Measurements from ENCODE around the gene ATP11A. TPM values are rescaled to one million over a fixed set of nuclear protein-coding genes. Genes with fewer than 3 reads are reported as not detected.

Gene ATP11A
- total RNA-seq, 1 experiment from 2014 or later, result 65.3 TPM

DNA sequence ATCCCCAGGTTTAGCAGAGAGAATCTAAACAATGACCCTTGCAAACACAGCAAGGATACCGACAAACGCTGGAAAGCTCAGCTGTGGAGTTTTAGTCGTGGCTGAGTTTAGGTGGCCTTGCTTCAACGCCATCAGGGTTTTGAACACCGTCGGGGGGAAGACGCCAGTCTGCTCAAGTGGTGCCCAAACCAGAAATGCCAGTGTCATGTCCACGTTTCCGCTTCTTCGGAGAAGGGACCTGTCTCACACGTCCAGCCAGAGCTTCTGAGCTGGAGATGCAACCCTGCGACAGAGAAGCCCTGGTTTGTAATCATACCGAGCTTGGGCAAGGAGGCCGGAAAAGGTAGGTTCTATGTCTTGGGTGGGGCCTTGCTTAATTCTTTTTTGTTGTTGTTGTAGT, 42.6 kb upstream of the ATP11A start:
- Histone ChIP-seq H3K9ac (ENCODE audit: extremely low read depth, insufficient read length, low read length) (no peak overlapping the region), H3T11ph (ENCODE audit: low read length) (no peak overlapping the region), H2BK120ac (ENCODE audit: low read depth, low read length, poor library complexity, severe bottlenecking) (no peak overlapping the region), H4K8ac (replicated peaks; ENCODE audit: insufficient read length, low read depth, low read length) (no peak overlapping the region), H3K79me1 (ENCODE audit: insufficient read depth, low read depth, low read length, poor library complexity, severe bottlenecking) (no peaks in the 10 kb centered on the region), H3K18ac (ENCODE audit: insufficient read length, low read depth, low read length) (no peak overlapping the region), H3K4me1 (ENCODE audit: insufficient read depth, low read length) (no peaks in the 10 kb centered on the region), H4K20me1 (ENCODE audit: control insufficient read depth, insufficient read depth, insufficient read length) (no peaks in the 10 kb centered on the region), H2AFZ (ENCODE audit: low read length) (no peak overlapping the region), H3K56ac (ENCODE audit: insufficient read length, low read depth, low read length) (no peak overlapping the region), H3K4me2 (ENCODE audit: insufficient read depth, insufficient read length, low read length) (no peak overlapping the region), H3K27me3 (ENCODE audit: insufficient read depth, low read length) (no peaks in the 10 kb centered on the region; the same call in 1 of the 2 replicates), H3K14ac (ENCODE audit: insufficient read depth, low read length) (no peak overlapping the region), H2BK12ac (ENCODE audit: insufficient read length, low read depth, low read length) (no peak overlapping the region), H3K23me2 (ENCODE audit: insufficient read length, low read depth, low read length, poor library complexity, severe bottlenecking) (no peaks in the 10 kb centered on the region), H4K5ac (ENCODE audit: insufficient read length, low read depth, low read length) (no peak overlapping the region), H3K23ac (ENCODE audit: insufficient read length, low read depth, low read length) (no peak overlapping the region), H4K91ac (ENCODE audit: insufficient read length, low read depth, low read length) (no peak overlapping the region), H3K4ac (ENCODE audit: low read depth, low read length) (no peak overlapping the region), H2AK5ac (ENCODE audit: insufficient read length, low read length) (no peak overlapping the region), H2BK5ac (ENCODE audit: insufficient read length, low read length) (no peak overlapping the region), H3K27ac (ENCODE audit: insufficient read length, low read depth, low read length) (no peak overlapping the region), H3K9me3 (ENCODE audit: control insufficient read depth, low read depth, low read length) (no peaks in the 10 kb centered on the region), H2BK15ac (ENCODE audit: low read depth, low read length) (no peak overlapping the region), H2BK20ac (ENCODE audit: low read depth, low read length, poor library complexity, severe bottlenecking) (no peak overlapping the region), H3K79me2 (ENCODE audit: insufficient read depth, low read length) (no peaks in the 10 kb centered on the region)
- H3K36me3 Mint-ChIP-seq (ENCODE audit: insufficient read depth in 1 of 3, low read depth in 3 of 3), result no peaks in the 10 kb centered on the region
- no CpG with 5 or more reads among the region's 14 CpGs for WGBS (ENCODE audit: extremely low coverage, insufficient read length, low lambda C conversion rate)
- no peaks in the 10 kb centered on the region for H3K9me3 Mint-ChIP-seq
- H3K27ac Mint-ChIP-seq, result no peak overlapping the region
- peaks cover 11 to 13% of the 10 kb centered on the region in 2 experiments for H3K4me1 Mint-ChIP-seq
- no peak for DNase-seq
- no peak overlapping the region for H3K4me3 Mint-ChIP-seq
- H3K27me3 Mint-ChIP-seq (ENCODE audit: low read depth), result peaks cover 21% of the 10 kb centered on the region
- TF ChIP-seq, protein P1, sequence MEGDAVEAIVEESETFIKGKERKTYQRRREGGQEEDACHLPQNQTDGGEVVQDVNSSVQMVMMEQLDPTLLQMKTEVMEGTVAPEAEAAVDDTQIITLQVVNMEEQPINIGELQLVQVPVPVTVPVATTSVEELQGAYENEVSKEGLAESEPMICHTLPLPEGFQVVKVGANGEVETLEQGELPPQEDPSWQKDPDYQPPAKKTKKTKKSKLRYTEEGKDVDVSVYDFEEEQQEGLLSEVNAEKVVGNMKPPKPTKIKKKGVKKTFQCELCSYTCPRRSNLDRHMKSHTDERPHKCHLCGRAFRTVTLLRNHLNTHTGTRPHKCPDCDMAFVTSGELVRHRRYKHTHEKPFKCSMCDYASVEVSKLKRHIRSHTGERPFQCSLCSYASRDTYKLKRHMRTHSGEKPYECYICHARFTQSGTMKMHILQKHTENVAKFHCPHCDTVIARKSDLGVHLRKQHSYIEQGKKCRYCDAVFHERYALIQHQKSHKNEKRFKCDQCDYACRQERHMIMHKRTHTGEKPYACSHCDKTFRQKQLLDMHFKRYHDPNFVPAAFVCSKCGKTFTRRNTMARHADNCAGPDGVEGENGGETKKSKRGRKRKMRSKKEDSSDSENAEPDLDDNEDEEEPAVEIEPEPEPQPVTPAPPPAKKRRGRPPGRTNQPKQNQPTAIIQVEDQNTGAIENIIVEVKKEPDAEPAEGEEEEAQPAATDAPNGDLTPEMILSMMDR (conservative IDR thresholded peaks at IDR 0.05), result no peak

Data from H9 (cell line).